ENCODE data around the gene MKRN1.
"Not testable (repeated sequence)": the region's sequence is repeated elsewhere in the genome, so short reads cannot be mapped to it uniquely, and the experiment has no call there.

The MKRN1 gene

DNA sequence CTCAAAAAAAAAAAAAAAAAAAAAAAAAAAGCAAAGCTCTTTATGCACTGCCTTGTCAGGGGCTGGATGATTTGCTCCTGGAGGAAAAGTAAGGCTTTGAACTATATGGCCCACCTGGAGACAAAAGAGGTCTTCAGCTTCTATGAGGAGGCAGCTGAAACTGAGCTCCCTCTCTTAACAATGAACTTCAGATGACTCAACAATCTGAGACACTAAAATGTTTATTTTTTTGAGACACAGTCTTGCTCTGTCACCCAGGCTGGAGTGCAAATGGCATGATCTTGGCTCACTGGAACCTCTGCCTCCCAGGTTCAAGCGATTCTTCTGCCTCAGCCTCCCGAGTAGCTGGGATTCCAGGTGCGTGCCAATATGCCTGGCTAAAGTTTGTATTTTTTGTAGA is 38.7 kb downstream of the MKRN1 start:
- in situ Hi-C loops (cut with MboI; ENCODE audit: low sequenced_read_pairs): no loop called here

- in situ Hi-C loops (cut with MboI; ENCODE audit: low sequenced_read_pairs): no loop called here
These were observed 39.9 kb downstream of the MKRN1 start for GRCh38 chr7:140439359-140439758.

DNA sequence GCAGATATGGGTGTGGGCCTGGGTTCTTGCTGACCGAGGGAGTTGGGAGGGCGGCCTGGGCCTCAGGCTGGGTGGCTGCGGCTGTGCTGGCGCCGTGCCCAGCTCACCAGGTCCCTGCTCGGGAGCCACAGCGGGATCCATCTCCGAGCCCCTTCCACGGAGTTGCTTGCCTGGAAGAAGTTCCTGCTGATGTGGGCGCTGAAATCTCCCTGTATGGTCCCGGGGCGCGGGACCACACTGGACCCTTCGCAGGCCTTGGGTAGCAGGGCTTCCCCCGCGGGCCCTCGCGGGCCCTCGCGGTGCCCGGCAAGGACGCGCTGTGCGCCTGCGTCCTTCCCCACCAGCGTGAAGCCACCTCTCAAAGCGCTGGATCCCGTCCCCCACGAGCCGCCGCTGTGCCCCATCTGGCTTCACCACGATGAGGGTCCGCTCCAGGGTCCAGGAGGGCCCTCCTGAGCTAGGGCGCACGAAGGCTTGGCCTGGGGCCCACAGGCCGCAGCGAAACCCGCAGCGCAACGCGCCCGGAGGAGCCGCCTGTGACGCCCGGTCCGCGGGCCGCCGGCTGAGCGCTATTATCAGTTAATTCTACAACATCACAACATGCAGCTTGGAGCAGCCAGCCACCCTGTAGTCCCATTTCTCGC is 43.9 kb downstream of the MKRN1 start:
- in situ Hi-C loops (cut with MboI; ENCODE audit: low sequenced_read_pairs): no loop called here

DNA sequence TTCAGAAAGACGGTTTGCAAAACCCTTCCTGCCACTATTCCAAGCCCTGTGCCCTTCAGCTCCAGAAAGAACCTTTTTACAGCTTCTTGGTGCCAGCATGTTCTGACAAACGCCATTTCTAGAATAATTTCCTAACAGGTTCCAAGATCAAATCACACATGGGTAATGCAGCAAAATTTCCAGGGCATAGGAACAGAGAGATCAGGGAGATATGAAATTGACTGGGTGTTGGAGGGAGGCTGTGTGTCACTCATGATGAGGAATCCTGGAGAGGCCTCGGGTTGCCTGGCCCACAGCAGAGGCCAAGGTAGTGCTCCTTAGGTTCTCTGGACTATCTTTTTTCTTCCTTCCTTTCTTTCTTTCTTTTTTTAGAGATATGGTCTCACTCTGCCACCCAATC is 45.9 kb downstream of the MKRN1 start:
- in situ Hi-C loops (cut with MboI; ENCODE audit: low sequenced_read_pairs): no loop called here

DNA sequence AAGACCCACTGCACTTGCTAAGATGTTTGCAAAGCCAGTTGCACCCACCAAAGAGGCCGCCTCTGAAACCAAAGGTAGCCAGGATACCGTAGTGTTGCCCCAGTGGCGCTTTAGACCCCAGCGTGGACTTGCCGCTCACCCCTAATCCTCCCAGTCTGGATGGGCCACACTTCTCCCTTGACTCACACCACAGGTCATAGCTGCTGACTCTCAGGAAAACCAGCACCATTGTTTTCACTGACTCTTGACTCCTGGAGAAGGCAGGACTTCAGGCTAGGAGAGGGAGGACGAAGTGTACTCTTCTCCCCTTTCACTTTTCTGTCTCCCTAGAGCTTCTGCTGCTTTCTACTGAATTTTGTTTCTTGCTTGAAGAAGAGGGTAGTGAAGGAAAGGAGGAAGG is 53.2 kb downstream of the MKRN1 start:
- in situ Hi-C loops (cut with MboI; ENCODE audit: low sequenced_read_pairs): no loop called here

- in situ Hi-C loops (cut with MboI; ENCODE audit: low sequenced_read_pairs): no loop called here
These were observed 53.6 kb downstream of the MKRN1 start for GRCh38 chr7:140425718-140426117.

GRCh38 chr7:140423501-140423900 is 55.8 kb downstream of the MKRN1 start:
- in situ Hi-C loops (cut with MboI; ENCODE audit: low sequenced_read_pairs): no loop called here

DNA sequence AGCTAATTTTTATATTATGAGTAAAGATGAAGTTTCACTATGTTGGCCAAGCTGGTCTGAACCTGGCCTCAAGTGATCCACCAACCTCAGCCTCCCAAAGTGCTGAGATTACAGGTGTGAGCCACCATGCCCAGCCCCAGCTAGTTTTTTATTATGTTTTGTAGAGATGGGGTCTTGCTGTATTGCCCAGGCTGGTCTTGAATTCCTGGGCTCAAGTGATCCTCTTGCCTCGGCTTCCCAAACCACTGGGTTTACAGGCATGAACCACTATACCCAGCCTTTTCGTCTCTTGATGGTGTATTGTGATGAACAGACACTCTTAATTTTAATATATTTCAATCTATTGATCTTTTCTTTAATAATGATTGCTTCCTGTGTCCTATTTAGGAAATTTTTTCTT is 57.8 kb downstream of the MKRN1 start:
- in situ Hi-C loops (cut with MboI; ENCODE audit: low sequenced_read_pairs): no loop called here

GRCh38 chr7:140418653-140419052 is 60.7 kb downstream of the MKRN1 start:
- in situ Hi-C loops (cut with MboI; ENCODE audit: low sequenced_read_pairs): no loop called here

- in situ Hi-C loops (cut with MboI; ENCODE audit: low sequenced_read_pairs): not testable (repeated sequence)
These were observed 61.2 kb downstream of the MKRN1 start for GRCh38 chr7:140418156-140418472.

DNA sequence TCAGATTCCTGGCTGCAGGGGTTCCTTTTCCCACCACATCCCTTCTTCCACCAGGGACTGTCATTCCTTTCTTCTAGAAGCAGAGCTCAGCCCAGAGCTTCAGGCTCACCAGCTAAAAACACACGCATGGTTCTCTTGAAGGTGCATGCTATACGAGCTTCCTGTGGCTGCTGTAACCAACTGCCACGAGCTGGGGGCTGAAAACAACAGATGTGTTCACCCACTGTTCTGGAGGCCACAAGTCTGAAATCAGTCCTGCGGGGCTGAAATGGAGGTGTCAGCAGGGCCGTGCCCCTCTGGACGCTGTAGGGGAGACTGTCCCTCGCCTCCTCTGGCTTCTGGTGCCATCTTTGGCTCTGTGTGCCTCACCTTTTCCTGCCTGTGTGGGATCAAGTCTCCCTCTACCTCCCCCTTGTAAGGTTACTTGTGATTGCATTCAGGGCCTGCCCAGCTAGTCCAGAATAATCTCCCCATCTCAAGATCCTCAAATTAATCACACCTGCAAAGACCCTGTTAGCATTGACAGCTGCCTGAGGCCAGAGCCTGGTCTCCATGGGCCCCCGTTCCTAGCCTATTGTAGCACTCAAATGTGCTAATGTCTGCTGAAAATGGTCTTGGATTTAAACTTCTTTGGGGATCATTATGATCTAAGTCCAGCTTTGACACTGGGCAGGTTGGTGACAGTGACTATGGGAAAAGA is 61.7 kb downstream of the MKRN1 start:
- in situ Hi-C loops (cut with MboI; ENCODE audit: low sequenced_read_pairs): no loop called here

- in situ Hi-C loops (cut with MboI; ENCODE audit: low sequenced_read_pairs): no loop called here
These were observed 62.7 kb downstream of the MKRN1 start for GRCh38 chr7:140416560-140416959.

DNA sequence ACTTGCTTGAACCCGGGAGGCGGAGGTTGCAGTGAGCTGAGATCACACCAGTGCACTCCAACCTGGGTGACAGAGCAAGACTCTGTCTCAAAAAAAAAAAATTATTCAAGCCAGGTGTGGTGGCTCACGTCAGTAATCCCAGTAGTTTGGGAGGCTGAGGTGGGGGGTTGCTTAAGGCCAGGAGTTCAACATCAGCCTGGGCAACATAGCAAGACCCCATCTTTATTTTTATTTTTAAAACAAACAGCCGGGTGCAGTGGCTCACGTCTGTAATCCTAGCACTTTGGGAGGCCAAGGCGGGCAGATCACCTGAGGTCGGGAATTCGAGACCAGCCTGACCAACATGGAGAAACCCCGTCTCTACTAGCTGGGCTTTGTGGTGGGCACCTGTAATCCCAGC is 63.5 kb downstream of the MKRN1 start:
- in situ Hi-C loops (cut with MboI; ENCODE audit: low sequenced_read_pairs): not testable (repeated sequence)

- in situ Hi-C loops (cut with MboI; ENCODE audit: low sequenced_read_pairs): no loop called here
These were observed 63.9 kb downstream of the MKRN1 start for GRCh38 chr7:140415361-140415760.

GRCh38 chr7:140404565-140405065 is 74.7 kb downstream of the MKRN1 start:
- in situ Hi-C loops (cut with MboI; ENCODE audit: low sequenced_read_pairs): no loop called here

GRCh38 chr7:140403878-140404564 is 75.3 kb downstream of the MKRN1 start, which contains the start of gene RAB19:
Gene RAB19, plus strand, starts transcription at chr7:140404058. Its CDS starts 3,589 bp downstream, at chr7:140407647.
- in situ Hi-C loops (cut with MboI; ENCODE audit: low sequenced_read_pairs): no loop called here
